Gastrocnemius medialis (tissue), 4 donors: ENCODE data around the gene MYLK2. TPM values are rescaled to one million over a fixed set of nuclear protein-coding genes. Genes with fewer than 3 reads are reported as not detected.

Experiments used
- ATAC-seq, 2 donors: fragments of 150-250 bp; one replicate each; pipeline ENCODE4 v1.9.1; 2016
- DNase-seq, 2 donors: peaks; one replicate each; pipeline ENCODE4 v3.0.0-alpha.2; 2019
- H3K27ac ChIP-seq, 4 donors: fragments of 200-600 bp; sonication (generic); 1 replicate in 1 of 4; 2 replicates in 3 of 4; pipeline ENCODE4 v1.5.1; 2016 to 2018; ENCODE audit warnings: mild to moderate bottlenecking in 2 of 4, moderate library complexity in 1 of 4
- H3K27me3 ChIP-seq, 3 donors: fragments of 200-600 bp; sonication (generic) in 2 of 3; 1 replicate in 1 of 3; 2 replicates in 2 of 3; pipeline versions ENCODE4 v1.5.1 to v1.6.0; 2016 to 2019; ENCODE audit warnings: mild to moderate bottlenecking in 1 of 3, moderate library complexity in 1 of 3
- H3K36me3 ChIP-seq, 2 donors: fragments of 200-600 bp; sonication (generic) in 1 of 2; one replicate each; pipeline ENCODE4 v1.5.1; 2017 to 2018
- H3K4me1 ChIP-seq, 2 donors: fragments of 200-600 bp; sonication (generic) in 1 of 2; one replicate each; pipeline ENCODE4 v1.5.1; 2016 to 2017; ENCODE audit warnings: mild to moderate bottlenecking in 2 of 2
- H3K4me3 ChIP-seq, 4 donors: fragments of 200-600 bp; sonication (generic) in 3 of 4; 1 replicate in 1 of 4; 2 replicates in 3 of 4; pipeline ENCODE4 v1.5.1; 2016 to 2019; ENCODE audit warnings: mild to moderate bottlenecking in 2 of 4
- H3K9me3 ChIP-seq, 3 donors: fragments of 200-600 bp; sonication (generic) in 2 of 3; 1 replicate in 1 of 3; 2 replicates in 2 of 3; pipeline ENCODE4 v1.5.1; 2016 to 2019
- CTCF ChIP-seq, 5 experiments: fragments of 450-650 bp in 3 of 5; fragments of 200-600 bp in 2 of 5; sonication (generic) in 2 of 5; IDR thresholded peaks in 4 of 5; conservative IDR thresholded peaks in 1 of 5; 1 replicate in 4 of 5; 2 replicates in 1 of 5; pipeline ENCODE4 v1.5.1; 2016 to 2019; ENCODE audit warnings: antibody characterized with exemption in 5 of 5, mild to moderate bottlenecking in 3 of 5, moderate library complexity in 3 of 5
- POLR2A ChIP-seq, 2 donors: fragments of 450-650 bp; IDR thresholded peaks; one replicate each; pipeline ENCODE4 v1.6.1; 2017; ENCODE audit warnings: antibody characterized with exemption in 2 of 2, mild to moderate bottlenecking in 2 of 2, moderate library complexity in 2 of 2
- in situ Hi-C, 4 donors: fragments of 200-750 bp; cut with MboI; loops; one replicate each; pipeline versions ENCODE4 v1.15.0 to v1.8.0; 2017; ENCODE audit warnings: low sequenced_read_pairs in 4 of 4
- intact Hi-C: fragments of 100-400 bp; cut with DNase I; formaldehyde crosslinking; loops from one replicate; pipeline ENCODE4 v1.15.1; 2023; ENCODE audit warnings: low total_unique reads
- total RNA-seq, 4 donors: library from RNA; depleted of rRNA; stranded (reverse); fragments of >200 nt; gene quantifications; one replicate each; pipeline versions ENCODE4 v1.1.0 to v1.2.3, GENCODE V29; 2016

MYLK2 gene
- total RNA-seq, 4 donors from 2014 or later: 17.2 to 255 (median 88.4) TPM

GRCh38 chr20:31856516-31856915, 37.4 kb downstream of the MYLK2 start:
- in situ Hi-C loops: loop anchor here (5.0 to 10.0 kb wide), 3 partner anchors 96 to 178 kb away; partner anchors contain the start of gene PDRG1 (in 4 of the 4)

GRCh38 chr20:31857861-31858759, 39.0 kb downstream of the MYLK2 start:
- intact Hi-C loops: no loop called here
- TF ChIP-seq POLR2A (IDR thresholded peaks at IDR 0.05) (no peak), CTCF (IDR thresholded peaks at IDR 0.05 in 4 of 5, conservative IDR thresholded peaks at IDR 0.05 in 1 of 5) (no peak)

More at GRCh38 chr20:31856516-31856915, 37.4 kb downstream of the MYLK2 start:
- Histone ChIP-seq H3K9me3 (no peaks in the 10 kb centered on the region), H3K4me3 (no peak overlapping the region), H3K27ac (no peak overlapping the region), H3K4me1 (peaks cover 7 to 13% of the 10 kb centered on the region in 2 donors), H3K36me3 (no peaks in the 10 kb centered on the region), H3K27me3 (peaks cover 27 to 37% (median 35%) of the 10 kb centered on the region in 3 donors)
- no peak for ATAC-seq
- peak in 1 of 2 donors; percentile 3 for DNase-seq
- no peak for TF ChIP-seq POLR2A (IDR thresholded peaks at IDR 0.05)
- no peak for TF ChIP-seq CTCF (IDR thresholded peaks at IDR 0.05 in 4 of 5, conservative IDR thresholded peaks at IDR 0.05 in 1 of 5)
- intact Hi-C loops: no loop called here

GRCh38 chr20:31858760-31859083, 39.6 kb downstream of the MYLK2 start:
- intact Hi-C loops: no loop called here

More at GRCh38 chr20:31857861-31858759, 39.0 kb downstream of the MYLK2 start:
- no peak for ATAC-seq
- peak in 1 of 2 donors; percentile 7 for DNase-seq
- no peaks in the 10 kb centered on the region for H3K9me3 ChIP-seq
- no peak overlapping the region for H3K4me3 ChIP-seq
- H3K36me3 ChIP-seq: no peaks in the 10 kb centered on the region
- peaks cover 27 to 42% (median 32%) of the 10 kb centered on the region in 3 donors for H3K27me3 ChIP-seq
- H3K27ac ChIP-seq: no peak overlapping the region
- in situ Hi-C loops: loop anchor here (5.0 to 10.0 kb wide), 3 partner anchors 94 to 177 kb away; partner anchors contain the start of gene PDRG1 (in 4 of the 4)
- H3K4me1 ChIP-seq: peaks cover 4 to 13% of the 10 kb centered on the region in 2 donors

More at GRCh38 chr20:31858760-31859083, 39.6 kb downstream of the MYLK2 start:
- Histone ChIP-seq H3K4me3 (no peak overlapping the region), H3K9me3 (no peaks in the 10 kb centered on the region), H3K27me3 (peaks cover 27 to 42% (median 32%) of the 10 kb centered on the region in 3 donors), H3K4me1 (peaks cover 4 to 13% of the 10 kb centered on the region in 2 donors), H3K27ac (no peak overlapping the region), H3K36me3 (no peaks in the 10 kb centered on the region)
- in situ Hi-C loops: loop anchor here (5.0 to 10.0 kb wide), 3 partner anchors 94 to 176 kb away; partner anchors contain the start of gene PDRG1 (in 4 of the 4)
- ATAC-seq (no peak), DNase-seq (peak in 1 of 2 donors; percentile 0)
- TF ChIP-seq POLR2A (IDR thresholded peaks at IDR 0.05) (no peak), CTCF (IDR thresholded peaks at IDR 0.05 in 4 of 5, conservative IDR thresholded peaks at IDR 0.05 in 1 of 5) (no peak)
